Measurements from ENCODE around the gene EIF4G2. TPM values are rescaled to one million over a fixed set of nuclear protein-coding genes. Genes with fewer than 3 reads are reported as not detected.

The EIF4G2 gene
- total and polyA plus RNA-seq, 2 donors from 2014 or later, result 238 to 716 TPM

DNA sequence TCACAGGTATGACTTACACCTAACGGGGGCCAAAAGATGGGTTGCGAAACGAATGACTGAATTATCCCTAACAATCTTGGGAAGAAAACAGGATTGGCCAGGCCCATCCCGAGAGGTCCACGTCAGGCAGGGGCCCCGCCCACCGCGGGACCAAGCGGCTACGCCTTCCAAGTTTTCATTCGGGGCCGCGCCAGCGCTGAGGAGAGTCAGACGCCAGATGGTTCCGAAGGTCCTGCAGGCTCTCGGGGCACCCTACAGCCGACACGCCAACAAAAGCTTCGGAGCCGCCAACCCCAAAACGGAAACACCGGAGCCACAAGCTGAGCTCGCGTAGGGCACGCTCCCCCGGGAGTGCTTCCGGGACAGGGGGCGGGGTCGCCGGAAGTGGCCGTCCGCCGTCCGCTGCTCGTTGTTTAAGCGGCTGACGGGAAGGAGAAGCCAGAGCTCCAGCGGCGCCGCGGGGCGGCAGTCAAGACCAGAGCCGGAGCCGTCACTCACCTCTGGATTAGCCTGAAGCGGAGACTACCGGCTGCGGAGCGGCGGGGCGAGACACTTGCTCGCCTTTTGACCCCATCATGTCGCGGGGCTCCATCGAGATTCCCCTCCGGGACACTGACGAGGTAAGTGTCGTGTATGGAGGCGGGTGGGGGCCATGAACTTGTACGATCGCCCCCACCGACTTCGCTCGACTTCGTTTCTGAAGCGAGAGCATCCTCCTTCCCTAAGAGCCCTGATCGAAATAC is 57.7 kb downstream of the EIF4G2 start, which contains the start of gene CTR9:
TSS of gene CTR9 (plus strand) at position 409 of the 743 bp plus-strand sequence. CDS start at position 576, 167 bp downstream.
- intact Hi-C loops (cut with DNase I), result no loop called here
- FAIRE-seq (peak; percentile 45), DNase-seq (peak; percentile 96 to 98 (median 97))
- Histone ChIP-seq H3K27me3 (ENCODE audit: control insufficient read depth, insufficient read depth, low read length) (no peaks in the 10 kb centered on the region), H3K4me1 (ENCODE audit: control insufficient read depth in 2 of 3, insufficient read depth in 2 of 3, low read depth in 1 of 3, low read length in 3 of 3) (peaks cover 0 to 6% (median 0%) of the 10 kb centered on the region in 3 donors), H3K4me3 (ENCODE audit: low read length in 3 of 3) (peak within 1 kb of the TSS; percentile 78 to 98 (median 89)), H3K9me3 (ENCODE audit: control insufficient read depth in 2 of 3, insufficient read depth in 1 of 3, low read length in 3 of 3) (no peaks in the 10 kb centered on the region), H3K36me3 (ENCODE audit: control insufficient read depth in 2 of 3, insufficient read depth in 3 of 3, low read length in 3 of 3) (peaks cover 2 to 8% (median 7%) of the 10 kb centered on the region in 3 donors), H3K27ac (ENCODE audit: low read depth in 2 of 2, low read length in 2 of 2) (peak within 1 kb of the TSS; percentile 97 to 98), H3K9ac (ENCODE audit: low read length in 3 of 3) (peak within 1 kb of the TSS; percentile 52 to 95 (median 72))
- TF ChIP-seq, protein P1, sequence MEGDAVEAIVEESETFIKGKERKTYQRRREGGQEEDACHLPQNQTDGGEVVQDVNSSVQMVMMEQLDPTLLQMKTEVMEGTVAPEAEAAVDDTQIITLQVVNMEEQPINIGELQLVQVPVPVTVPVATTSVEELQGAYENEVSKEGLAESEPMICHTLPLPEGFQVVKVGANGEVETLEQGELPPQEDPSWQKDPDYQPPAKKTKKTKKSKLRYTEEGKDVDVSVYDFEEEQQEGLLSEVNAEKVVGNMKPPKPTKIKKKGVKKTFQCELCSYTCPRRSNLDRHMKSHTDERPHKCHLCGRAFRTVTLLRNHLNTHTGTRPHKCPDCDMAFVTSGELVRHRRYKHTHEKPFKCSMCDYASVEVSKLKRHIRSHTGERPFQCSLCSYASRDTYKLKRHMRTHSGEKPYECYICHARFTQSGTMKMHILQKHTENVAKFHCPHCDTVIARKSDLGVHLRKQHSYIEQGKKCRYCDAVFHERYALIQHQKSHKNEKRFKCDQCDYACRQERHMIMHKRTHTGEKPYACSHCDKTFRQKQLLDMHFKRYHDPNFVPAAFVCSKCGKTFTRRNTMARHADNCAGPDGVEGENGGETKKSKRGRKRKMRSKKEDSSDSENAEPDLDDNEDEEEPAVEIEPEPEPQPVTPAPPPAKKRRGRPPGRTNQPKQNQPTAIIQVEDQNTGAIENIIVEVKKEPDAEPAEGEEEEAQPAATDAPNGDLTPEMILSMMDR (IDR thresholded peaks at IDR 0.05; ENCODE audit: borderline replicate concordance, extremely low read depth, insufficient read depth), result peak; percentile 11

DNA sequence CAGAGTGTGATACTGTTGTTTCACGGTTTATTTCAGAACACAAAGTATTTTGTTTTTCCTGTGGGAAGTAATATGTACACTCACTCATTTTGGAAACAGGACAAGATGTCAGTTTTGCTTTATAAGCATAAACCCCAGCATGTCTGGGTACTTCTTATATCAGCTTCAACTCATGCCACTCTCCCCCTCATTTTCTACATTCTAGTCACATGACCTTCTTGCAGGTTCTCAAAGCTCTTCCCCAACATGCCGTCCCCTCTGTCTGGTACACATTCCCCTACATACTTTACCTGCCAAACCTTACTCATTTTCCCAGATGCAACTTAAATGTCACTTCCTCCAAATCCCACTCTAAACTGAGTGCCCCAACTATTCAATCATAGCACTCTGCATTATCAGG is 59.2 kb downstream of the EIF4G2 start:
- no peak for DNase-seq
- TF ChIP-seq, protein P1 (IDR thresholded peaks at IDR 0.05; ENCODE audit: borderline replicate concordance, extremely low read depth, insufficient read depth), result no peak
- no peak overlapping the region for H3K27ac ChIP-seq (ENCODE audit: low read depth in 2 of 2, low read length in 2 of 2)
- intact Hi-C loops (cut with DNase I), result no loop called here
- peaks cover 0 to 6% (median 0%) of the 10 kb centered on the region in 3 donors for H3K4me1 ChIP-seq (ENCODE audit: control insufficient read depth in 2 of 3, insufficient read depth in 2 of 3, low read depth in 1 of 3, low read length in 3 of 3)
- no peak overlapping the region for H3K9ac ChIP-seq (ENCODE audit: low read length in 3 of 3)
- no peak for FAIRE-seq
- H3K9me3 ChIP-seq (ENCODE audit: control insufficient read depth in 2 of 3, insufficient read depth in 1 of 3, low read length in 3 of 3), result no peaks in the 10 kb centered on the region
- no peaks in the 10 kb centered on the region for H3K27me3 ChIP-seq (ENCODE audit: control insufficient read depth, insufficient read depth, low read length)
- H3K36me3 ChIP-seq (ENCODE audit: control insufficient read depth in 2 of 3, insufficient read depth in 3 of 3, low read length in 3 of 3), result peaks cover 0 to 2% (median 0%) of the 10 kb centered on the region in 3 donors
- no peak overlapping the region for H3K4me3 ChIP-seq (ENCODE audit: low read length in 3 of 3)

DNA sequence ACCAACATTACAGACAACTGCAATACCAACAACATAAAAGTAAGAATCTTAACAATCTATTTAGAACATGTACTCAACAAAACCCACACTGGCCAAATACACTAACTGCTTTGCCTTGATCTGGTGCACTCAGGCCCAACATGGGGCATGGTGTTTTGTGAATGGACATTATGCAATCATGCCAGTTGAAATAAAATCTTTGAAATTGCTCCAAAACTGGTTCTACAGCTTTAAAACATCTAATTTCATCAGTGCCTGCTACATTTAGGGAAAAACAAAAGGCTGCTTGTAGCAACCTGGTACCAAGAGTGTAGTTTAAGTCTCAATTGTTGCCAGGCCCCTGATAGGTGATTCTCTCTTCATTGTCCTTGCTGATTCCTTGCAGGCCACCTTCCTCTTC is 61.0 kb downstream of the EIF4G2 start:
- DNase-seq, result peak in 1 of 5 donors; percentile 26
- TF ChIP-seq, protein P1 (IDR thresholded peaks at IDR 0.05; ENCODE audit: borderline replicate concordance, extremely low read depth, insufficient read depth), result no peak
- Histone ChIP-seq H3K27ac (ENCODE audit: low read depth in 2 of 2, low read length in 2 of 2) (no peak overlapping the region), H3K9ac (ENCODE audit: low read length in 3 of 3) (no peak overlapping the region), H3K27me3 (ENCODE audit: control insufficient read depth, insufficient read depth, low read length) (no peaks in the 10 kb centered on the region), H3K4me3 (ENCODE audit: low read length in 3 of 3) (no peak overlapping the region), H3K4me1 (ENCODE audit: control insufficient read depth in 2 of 3, insufficient read depth in 2 of 3, low read depth in 1 of 3, low read length in 3 of 3) (peaks cover 0 to 8% (median 0%) of the 10 kb centered on the region in 3 donors), H3K9me3 (ENCODE audit: control insufficient read depth in 2 of 3, insufficient read depth in 1 of 3, low read length in 3 of 3) (no peaks in the 10 kb centered on the region), H3K36me3 (ENCODE audit: control insufficient read depth in 2 of 3, insufficient read depth in 3 of 3, low read length in 3 of 3) (no peaks in the 10 kb centered on the region)
- intact Hi-C loops (cut with DNase I), result no loop called here
- FAIRE-seq, result no peak

Other genes with a start within 250 kb of the EIF4G2 start
- gene LYVE1, start 240.3 kb downstream of the EIF4G2 start, total RNA-seq, result 101 TPM
- gene LYVE1, start 240.3 kb downstream of the EIF4G2 start, polyA plus RNA-seq (ENCODE audit: insufficient read depth, low read depth, low replicate concordance), result 10.0 TPM
- gene IRAG1, start 115.2 kb downstream of the EIF4G2 start, total RNA-seq, result 38.1 TPM
- gene IRAG1, start 115.2 kb downstream of the EIF4G2 start, polyA plus RNA-seq (ENCODE audit: insufficient read depth, low read depth, low replicate concordance), result 7.0 TPM
- 33.3 TPM for gene CTR9, start 57.7 kb downstream of the EIF4G2 start, total RNA-seq
- 16.7 TPM for gene CTR9, start 57.7 kb downstream of the EIF4G2 start, polyA plus RNA-seq (ENCODE audit: insufficient read depth, low read depth, low replicate concordance)
- gene ZBED5, start 49.1 kb upstream of the EIF4G2 start, total RNA-seq, result 59.7 TPM
- gene ZBED5, start 49.1 kb upstream of the EIF4G2 start, polyA plus RNA-seq (ENCODE audit: insufficient read depth, low read depth, low replicate concordance), result 25.2 TPM

Data from kidney (tissue), 14 donors.